COLO829 (cell line): ENCODE data around the gene NAALADL1.

Source experiments
- DNase-seq: peaks from one replicate; pipeline ENCODE4 v3.0.0; 2012; ENCODE audit warnings: low spot score

Gene NAALADL1, protein sequence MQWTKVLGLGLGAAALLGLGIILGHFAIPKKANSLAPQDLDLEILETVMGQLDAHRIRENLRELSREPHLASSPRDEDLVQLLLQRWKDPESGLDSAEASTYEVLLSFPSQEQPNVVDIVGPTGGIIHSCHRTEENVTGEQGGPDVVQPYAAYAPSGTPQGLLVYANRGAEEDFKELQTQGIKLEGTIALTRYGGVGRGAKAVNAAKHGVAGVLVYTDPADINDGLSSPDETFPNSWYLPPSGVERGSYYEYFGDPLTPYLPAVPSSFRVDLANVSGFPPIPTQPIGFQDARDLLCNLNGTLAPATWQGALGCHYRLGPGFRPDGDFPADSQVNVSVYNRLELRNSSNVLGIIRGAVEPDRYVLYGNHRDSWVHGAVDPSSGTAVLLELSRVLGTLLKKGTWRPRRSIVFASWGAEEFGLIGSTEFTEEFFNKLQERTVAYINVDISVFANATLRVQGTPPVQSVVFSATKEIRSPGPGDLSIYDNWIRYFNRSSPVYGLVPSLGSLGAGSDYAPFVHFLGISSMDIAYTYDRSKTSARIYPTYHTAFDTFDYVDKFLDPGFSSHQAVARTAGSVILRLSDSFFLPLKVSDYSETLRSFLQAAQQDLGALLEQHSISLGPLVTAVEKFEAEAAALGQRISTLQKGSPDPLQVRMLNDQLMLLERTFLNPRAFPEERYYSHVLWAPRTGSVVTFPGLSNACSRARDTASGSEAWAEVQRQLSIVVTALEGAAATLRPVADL

DNA sequence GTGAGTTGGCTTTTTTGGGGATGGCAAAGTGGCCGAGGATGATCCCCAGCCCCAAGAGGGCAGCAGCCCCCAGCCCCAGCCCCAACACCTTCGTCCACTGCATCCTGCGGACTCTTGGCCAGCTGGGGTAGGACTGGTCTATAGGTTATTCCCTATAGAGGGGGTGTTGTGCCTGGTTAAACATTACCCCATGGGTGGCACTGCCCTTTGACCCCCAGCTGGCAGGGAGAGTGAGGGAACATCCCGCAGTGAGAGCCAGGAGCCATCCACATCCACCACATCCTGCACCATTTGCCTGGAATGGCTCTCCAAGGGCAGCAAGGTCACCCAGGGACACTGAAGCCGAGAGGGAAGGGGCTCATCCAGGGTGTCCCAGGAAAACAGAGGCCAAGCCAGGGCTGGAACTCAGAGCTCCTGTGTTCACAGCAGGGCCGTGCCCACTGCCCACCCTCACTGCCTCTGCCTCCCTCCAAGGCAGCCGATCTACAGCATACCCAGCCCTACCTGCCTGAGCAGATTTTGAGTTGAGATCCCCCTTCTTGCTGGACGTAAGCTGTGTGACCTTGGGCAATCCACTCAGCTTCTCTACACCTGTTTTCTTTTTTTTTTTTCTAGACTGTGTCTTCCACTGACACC lies at the start of gene NAALADL1:
NAALADL1 (minus strand) TSS at position 135 of the 636 bp plus-strand sequence; CDS start at position 103, 32 bp downstream.
- DNase-seq = no peak

DNA sequence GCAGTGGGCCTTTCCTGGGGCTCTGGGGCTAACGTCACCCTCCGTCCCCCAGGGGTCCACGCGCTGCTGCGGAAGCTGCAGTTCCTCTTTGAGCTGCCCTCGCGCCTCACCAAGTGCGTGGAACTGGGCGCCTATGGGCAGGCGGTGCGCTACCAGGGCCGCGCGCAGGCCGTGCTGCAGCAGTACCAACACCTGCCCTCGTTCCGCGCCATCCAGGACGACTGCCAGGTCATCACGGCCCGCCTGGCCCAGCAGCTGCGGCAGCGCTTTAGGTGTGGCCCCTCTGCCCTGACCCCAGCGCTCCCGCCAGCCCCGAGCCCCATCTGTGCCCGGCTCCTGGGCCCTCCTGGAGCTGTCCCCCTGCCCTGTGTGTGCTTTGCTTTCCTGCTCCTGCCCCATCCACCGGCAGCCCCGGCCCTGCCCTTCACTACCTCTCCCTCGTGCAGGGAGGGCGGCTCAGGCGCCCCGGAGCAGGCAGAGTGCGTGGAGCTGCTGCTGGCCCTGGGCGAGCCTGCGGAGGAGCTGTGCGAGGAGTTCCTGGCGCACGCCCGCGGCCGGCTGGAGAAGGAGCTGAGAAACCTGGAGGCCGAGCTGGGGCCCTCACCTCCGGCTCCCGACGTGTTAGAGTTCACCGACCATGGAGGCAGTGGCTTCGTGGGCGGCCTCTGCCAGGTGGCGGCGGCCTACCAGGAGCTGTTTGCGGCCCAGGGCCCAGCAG lies 49.6 kb upstream of the NAALADL1 start:
- no peak for DNase-seq

DNA sequence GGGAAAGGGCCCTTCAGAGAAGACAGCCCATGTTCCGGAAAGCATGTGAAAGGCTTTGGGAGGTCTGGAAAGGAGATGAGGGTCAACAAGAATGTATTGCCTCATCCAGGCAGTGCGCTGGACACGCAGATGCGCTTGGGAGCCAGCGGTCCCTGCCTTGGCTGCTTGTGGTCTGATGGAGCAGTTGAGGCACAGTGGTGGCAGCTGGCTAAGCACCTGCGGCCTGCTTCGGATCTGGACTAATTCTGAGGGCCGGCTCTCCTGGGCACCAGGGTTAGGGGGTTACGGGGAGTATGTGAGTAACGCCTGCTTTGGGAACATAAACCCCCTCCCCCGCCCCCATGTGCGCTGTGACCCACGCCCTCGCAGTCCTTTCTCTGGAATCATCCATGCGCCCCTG lies 48.7 kb upstream of the NAALADL1 start:
- no peak for DNase-seq

DNA sequence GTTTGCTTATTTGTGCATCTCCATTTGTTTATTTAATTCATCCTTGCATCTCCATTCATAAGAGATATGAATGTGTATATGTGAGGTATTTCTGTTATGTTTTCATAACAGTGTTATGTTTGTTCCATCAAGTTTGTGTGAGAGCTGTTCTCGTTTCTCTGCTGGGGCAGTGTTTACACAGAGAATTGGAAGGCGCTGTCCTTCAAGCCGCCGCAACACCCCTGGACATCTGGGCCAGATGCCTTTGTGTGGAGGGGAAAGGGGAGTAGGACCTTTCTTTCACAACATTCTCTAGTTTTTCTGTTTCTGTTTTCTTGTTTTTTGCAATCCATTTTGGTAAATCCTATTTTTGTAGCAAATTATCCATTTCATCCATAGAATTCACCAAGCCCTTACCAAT lies 46.3 kb upstream of the NAALADL1 start:
- DNase-seq = no peak

DNA sequence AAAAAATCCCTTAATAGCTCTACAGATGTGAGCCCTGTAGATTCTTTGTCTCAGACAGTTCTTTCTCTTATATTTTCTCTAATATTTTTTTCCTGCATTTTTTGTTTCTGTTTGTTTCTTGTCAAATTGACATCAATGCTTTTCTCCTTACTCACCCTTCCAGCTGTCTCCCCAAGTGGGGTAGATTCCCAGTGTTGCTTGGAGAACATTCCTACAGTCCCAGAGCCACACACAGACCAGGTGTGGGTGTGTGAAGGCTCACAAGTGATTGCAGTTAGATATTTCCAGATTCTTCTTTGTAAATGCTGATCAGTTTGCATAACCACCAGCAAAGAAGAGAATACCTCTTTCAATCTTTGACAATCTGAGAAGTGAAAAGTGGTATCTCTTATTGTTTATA lies 45.1 kb upstream of the NAALADL1 start:
- no peak for DNase-seq

DNA sequence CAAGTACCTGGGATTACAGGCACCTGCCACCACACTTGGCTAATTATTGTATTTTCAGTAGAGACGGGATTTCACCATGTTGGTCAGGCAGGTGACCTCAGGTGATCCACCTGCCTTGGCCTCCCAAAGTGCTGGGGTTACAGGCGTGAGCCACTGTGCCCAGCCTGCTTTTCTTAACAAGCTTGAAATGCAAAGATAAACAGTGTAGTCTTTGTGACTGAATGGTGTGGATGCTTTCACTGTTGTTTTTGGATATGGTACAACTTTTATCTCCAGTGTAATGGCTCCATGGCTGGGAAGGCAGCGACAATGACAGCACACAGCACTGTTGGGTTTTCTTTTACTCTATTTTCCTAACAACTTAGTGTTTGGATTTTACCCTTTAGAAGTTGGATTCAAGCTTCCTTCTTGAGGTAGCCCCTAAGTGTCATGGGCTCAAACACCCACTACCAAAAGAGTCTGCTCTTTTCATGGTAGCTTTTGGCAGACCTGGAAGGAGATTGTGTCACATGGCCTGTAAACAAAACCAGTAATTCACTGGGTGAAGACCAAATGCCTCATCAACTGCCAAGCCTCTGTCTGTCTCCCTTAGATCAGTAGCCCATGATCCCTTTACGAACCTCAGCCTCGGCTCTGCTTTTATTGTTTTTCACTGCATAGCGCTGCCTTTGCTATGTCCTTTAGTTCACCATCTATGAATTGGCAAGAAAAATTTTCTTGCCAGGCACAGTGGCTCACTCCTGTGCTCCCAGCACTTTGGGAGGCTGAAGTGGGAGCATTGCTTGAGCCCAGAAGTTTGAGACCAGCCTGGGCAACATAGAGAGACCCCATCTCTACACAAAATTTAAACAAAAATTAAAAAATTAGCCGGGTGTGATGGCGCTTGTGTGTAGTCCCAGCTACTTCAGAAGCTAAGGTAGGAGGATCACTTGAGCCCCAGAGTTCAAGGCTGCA lies 44.1 kb upstream of the NAALADL1 start:
- peak; percentile 35 for DNase-seq

DNA sequence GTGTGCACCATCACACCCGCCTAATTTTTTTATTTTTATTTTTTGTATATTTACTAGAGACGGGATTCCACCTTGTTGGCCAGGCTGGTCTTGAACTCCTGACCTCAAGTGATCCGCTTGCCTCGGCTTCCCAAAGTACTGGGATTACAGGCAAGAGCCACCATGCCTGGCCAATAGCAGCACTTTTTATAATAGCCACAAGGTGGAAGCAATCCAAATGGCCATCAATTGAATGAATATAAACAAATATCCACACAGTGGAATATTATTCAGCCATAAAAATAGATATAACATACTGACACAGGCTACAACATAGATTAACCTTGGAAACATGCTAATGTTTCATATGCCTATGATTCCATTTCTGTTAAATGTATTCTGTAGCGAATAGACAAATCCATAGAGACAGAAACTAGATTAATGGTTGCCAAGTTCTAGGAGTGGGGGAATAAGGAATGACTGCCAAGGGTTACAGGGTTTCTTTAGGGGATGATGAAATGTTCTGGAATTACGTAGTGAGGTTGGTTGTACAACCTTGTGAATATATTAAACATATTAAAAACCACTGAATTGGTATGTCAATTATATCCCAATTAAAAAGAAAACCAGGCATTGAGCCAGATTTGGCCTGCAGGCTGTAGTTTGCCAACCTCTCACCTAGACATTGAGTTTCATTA lies 42.5 kb upstream of the NAALADL1 start:
- no peak for DNase-seq

DNA sequence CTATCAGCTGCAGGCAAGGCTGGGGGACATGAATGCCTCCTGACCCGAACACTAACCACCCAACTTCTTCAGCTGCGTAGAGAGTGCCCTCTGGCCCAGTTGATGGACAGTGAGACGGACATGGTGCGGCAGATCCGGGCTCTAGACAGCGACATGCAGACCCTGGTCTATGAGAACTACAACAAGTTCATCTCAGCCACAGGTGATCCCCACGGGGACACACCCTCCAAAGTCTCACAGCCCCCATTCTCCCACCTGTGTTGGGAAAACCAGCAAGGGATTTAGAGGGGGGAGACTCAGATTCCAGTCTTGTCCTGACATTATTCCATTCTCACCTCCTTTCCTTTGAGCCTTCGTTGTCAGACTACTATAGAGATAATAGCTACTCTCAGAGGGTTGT lies 38.6 kb upstream of the NAALADL1 start:
- no peak for DNase-seq

DNA sequence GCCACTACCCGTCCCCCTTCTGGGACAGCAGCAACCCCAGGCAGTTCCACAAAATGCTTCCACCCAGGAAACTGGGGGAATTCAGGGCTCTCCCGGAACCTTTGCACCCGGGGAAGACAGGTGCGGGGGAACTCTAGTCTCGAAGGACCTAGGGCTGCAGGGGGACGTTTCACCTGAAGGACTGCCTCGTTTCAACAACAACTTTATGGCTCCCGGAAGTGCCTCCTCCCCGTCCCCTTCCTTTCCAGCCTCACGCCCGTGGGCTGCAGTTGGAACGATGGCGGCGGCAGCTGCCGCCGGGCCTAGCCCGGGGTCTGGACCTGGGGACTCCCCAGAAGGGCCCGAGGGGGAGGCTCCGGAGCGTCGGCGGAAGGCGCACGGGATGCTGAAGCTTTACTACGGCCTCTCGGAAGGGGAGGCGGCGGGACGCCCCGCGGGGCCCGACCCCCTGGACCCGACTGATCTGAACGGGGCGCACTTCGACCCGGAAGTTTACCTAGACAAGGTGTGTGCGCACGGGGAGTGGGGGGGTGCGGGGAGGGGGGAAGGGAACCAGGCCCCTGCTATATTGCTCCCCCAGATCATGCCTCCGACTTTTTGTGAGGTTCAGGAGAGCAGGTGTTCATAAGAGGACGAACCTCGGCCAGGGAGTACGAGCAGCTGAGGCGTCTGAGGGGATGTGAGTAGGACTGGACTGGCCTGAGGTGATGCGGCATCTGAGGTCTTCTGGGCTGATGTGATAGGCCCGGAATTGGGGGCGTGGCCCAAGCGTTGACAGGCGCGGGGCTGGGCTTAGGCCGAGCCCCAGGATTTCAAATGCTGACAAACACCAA lies 37.8 kb upstream of the NAALADL1 start, which contains the start of gene VPS51:
VPS51 (plus strand) TSS at position 241 of the 833 bp plus-strand sequence; CDS start at position 278, 37 bp downstream.
- peak; percentile 97 for DNase-seq

DNA sequence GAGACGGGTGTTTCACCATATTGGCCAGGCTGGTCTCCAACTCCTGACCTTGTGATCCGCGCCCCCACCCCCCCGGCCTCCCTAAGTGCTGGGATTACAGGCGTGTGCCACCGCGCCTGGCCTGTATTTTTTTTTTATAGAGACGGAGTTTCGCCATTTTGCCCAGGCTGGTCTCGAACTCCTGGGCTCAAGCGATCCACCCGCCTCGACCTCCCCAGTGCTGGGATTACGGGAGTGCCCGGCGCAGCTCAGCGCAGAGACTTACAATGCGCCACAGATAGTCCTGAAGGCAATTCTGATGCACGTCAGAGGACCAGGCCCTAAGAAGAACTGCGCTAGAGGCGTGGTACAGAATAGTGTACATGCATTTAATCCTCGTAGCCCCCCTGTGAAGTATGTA lies 37.1 kb upstream of the NAALADL1 start:
- DNase-seq = no peak

DNA sequence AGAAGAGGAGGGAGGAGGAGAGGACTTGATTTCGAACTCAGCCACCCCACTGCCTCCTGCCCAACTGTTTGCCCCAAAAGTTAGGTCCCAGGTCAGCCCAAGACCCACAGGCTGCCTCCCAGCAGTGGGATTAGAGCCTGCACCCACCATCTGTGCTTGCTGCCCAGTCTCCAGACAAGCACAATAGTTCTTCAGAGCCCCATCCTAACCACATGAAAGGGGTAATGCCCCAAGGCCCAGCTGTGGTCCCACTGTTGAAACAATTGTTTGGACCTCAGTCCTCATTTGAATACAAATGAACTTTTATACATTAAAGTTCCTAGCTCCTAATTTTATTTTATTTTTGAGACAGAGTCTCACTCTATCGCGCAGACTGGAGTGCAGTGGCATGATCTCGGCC lies 32.3 kb upstream of the NAALADL1 start:
- DNase-seq = no peak

DNA sequence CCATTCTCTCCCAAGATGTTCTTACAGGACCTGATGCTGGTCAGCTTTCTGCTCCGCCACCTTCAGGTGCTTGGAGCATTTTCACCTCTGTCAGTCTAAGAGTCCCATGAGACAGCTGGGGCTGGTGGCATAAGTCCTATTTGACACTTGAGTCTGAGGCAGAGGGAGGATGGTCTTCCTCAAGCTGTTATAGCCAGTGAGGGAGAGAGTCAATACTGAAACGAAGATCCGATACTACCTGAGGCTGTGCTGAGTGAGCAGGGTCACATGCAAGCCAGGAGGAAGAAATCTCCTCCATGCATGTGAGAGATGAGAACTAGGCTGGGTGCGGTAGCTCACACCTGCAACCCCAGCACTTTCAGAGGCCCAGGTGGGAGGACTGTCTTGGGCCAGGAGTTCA lies 31.3 kb upstream of the NAALADL1 start:
- DNase-seq = no peak

DNA sequence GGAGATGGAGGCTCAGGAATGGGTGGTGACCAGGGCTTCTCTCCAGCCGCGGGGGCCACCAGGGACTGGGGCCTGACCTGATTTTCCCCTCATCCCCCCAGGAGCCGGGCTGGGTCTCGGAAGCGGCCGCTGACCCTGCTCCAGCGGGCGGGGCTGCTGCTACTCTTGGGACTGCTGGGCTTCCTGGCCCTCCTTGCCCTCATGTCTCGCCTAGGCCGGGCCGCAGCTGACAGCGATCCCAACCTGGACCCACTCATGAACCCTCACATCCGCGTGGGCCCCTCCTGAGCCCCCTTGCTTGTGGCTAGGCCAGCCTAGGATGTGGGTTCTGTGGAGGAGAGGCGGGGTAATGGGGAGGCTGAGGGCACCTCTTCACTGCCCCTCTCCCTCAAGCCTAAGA lies 29.5 kb upstream of the NAALADL1 start:
- no peak for DNase-seq

DNA sequence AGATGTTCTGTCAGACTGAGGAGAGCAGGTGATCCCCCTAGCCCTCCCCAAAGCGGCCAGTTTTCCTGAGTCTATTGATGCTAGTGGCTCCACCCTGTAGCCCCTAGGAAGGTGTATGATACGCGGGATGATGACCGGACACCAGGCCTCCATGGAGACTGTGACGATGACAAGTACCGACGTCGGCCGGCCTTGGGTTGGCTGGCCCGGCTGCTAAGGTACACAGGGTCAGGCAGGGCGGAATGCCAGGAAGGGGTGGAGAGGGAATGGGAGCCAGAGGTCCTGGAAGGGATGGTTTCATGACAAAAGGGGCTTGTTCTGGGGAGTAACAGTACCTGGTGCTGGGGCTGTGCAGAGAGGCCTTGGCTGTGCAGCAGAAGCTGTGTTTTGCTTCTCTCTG lies 28.9 kb upstream of the NAALADL1 start:
- no peak for DNase-seq

DNA sequence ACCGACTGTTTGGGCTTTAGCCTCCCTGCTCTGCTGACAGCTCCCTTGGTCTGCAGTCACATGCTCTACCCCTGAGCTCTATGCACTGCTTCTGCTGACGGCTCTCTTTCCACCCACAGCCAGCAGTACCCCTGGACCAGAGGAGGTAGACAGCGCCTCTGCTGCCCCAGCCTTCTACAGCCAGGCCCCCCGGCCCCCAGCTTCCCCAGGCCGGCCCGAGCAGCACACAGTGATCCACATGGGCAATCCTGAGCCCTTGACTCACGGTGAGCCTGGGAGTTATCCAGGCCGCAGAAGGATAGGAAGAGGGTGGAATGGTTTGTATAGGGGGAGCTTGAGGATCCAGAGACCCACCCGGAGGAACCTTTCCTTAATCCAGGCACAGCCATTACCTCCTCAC lies 28.5 kb upstream of the NAALADL1 start:
- no peak for DNase-seq

DNA sequence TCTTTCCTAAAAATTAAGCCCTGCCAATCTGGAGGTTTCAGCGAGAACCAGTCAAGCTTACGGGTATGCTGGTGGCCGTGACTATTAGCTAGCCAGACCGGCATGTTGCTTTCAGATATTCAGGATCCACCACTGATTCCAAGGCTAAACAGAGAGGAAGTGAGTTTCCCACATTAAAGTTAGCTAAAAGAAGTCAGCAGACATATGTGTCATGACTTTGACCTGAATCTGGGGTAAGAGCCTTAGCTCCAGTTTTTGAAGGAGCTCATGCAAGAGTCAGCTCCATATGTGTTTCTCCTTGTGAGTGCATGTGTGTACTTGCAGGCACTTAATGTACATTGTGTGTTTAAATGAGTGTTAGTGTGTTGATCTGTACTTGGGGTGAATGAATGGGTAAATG lies 27.1 kb upstream of the NAALADL1 start:
- DNase-seq = no peak

DNA sequence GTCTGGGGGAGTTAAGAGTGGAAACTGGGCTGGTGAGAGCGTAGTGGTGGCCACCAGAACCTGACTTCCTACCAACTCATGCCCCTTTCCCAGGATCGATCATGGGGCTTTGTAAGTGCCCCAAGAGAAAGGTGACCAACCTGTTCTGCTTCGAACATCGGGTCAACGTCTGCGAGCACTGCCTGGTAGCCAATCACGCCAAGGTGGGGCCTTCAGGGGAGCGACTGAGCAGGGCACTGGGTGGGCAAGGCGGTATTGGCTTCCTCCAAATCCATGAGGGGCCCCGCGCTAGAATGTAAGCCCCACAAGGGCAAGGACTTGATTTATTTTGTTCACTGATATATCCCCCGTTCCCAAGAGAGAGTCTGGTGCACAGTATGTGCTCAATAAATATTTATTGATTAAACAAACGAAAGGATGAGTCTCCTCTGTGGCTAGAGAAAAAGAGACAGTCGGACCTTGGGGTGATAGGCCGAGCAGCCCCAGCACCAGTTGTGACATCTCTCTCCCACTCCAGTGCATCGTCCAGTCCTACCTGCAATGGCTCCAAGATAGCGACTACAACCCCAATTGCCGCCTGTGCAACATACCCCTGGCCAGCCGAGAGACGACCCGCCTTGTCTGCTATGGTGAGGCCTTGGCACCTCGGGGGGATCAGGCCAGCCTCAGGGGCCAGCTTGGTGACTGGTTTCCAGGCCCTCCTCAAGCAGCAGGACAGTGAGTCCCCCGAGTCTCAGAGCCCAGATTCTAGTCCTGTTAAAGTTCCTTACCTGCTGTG lies 26.4 kb upstream of the NAALADL1 start:
- DNase-seq = no peak

DNA sequence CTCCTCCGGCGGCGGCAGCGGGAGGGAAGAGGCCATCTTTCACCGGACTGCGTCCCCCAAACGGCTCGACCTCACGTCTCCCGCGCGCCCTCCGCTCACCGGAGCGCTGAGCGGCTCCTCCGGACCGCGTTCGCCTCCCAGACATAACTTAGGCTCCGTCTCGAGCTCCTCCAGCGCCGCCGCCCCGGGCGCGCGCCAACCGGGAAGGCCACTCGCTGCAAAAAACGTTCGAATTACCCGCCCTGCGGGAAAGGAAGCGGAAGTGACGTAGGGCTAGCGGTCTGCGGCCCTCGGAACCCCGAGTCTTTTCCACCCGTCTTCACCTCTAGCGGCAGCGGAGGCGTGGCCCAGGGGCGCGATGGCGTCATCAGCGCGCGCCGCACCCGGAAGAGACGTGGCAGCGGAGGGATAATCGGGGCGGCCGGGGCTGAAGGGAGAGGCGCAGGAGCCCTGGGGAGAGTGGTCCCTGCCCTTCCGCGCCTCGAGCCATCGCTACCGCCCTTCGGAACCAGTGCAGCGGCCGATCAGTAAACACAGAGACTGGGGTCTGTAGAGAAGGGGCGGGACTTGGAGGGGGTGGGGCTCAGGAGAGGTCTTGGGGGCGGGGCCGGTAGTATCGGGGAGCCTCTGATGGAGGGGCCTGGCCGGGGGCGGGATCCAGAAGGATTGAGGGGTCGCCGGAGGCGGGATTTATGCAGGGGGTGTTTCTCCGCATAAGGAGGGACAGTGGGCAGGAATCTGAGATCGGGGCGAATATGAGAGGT lies 25.7 kb upstream of the NAALADL1 start, which contains the start of the genes CDCA5 and ZFPL1:
CDCA5 (minus strand) TSS at position 207 of the 764 bp plus-strand sequence; CDS start at position 145, 62 bp downstream.
ZFPL1 (plus strand) TSS at position 389 of the 764 bp plus-strand sequence. CDS start 477 bp downstream, outside the sequence.
- DNase-seq = peak; percentile 96
